Epithelial cell of proximal tubule (primary cell): ENCODE data around the gene ARHGAP42. TPM values are rescaled to one million over a fixed set of nuclear protein-coding genes. Genes with fewer than 3 reads are reported as not detected.

Experiments
- DNase-seq: peaks from one replicate; pipeline ENCODE4 v3.0.0-alpha.2; 2011; ENCODE audit warnings: low read depth
- H3K4me3 ChIP-seq: 2 replicates; pipeline ENCODE4 v1.5.1; 2011; ENCODE audit warnings: low read depth, mild to moderate bottlenecking, low read length
- total RNA-seq: library from RNA; depleted of rRNA; stranded (reverse); fragments of >200 nt; gene quantifications from 2 replicates; pipeline ENCODE4 v1.2.3, GENCODE V29; 2015
- TF ChIP-seq, protein P1 (sequence below): conservative IDR thresholded peaks from 2 replicates; pipeline ENCODE4 v1.5.1; 2012; ENCODE audit warnings: low read depth, mild to moderate bottlenecking, low read length

Gene ARHGAP42
- total RNA-seq, 1 donor from 2014 or later: 8.0 TPM

DNA sequence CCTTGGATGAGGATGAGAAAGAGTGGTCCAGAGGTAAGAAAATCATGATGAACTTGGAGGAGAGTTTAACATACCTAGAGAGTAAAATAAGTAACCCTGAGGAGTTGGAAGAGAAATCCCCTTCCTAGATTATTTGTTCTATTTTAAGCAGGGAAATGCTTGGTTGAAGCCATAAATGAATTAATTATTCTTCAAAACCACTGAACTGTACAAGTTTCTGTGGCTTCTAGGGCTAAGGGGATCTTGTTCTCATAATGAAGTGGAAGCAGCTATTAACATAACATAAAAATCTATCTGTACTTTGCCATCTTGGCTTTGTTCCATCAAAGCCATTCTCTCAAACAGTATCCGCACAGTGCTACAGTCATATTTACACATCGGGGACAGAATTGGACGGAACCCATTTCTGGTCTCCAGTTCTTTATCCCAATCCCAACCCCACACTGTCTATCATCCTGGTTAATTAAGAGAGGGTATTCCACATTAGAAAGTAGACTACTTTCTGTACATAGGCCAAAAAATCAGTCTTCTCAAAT is 14.5 kb upstream of the ARHGAP42 start:
- no peak overlapping the region for H3K4me3 ChIP-seq
- DNase-seq: peak; percentile 56
- TF ChIP-seq, protein P1, sequence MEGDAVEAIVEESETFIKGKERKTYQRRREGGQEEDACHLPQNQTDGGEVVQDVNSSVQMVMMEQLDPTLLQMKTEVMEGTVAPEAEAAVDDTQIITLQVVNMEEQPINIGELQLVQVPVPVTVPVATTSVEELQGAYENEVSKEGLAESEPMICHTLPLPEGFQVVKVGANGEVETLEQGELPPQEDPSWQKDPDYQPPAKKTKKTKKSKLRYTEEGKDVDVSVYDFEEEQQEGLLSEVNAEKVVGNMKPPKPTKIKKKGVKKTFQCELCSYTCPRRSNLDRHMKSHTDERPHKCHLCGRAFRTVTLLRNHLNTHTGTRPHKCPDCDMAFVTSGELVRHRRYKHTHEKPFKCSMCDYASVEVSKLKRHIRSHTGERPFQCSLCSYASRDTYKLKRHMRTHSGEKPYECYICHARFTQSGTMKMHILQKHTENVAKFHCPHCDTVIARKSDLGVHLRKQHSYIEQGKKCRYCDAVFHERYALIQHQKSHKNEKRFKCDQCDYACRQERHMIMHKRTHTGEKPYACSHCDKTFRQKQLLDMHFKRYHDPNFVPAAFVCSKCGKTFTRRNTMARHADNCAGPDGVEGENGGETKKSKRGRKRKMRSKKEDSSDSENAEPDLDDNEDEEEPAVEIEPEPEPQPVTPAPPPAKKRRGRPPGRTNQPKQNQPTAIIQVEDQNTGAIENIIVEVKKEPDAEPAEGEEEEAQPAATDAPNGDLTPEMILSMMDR: no peak

DNA sequence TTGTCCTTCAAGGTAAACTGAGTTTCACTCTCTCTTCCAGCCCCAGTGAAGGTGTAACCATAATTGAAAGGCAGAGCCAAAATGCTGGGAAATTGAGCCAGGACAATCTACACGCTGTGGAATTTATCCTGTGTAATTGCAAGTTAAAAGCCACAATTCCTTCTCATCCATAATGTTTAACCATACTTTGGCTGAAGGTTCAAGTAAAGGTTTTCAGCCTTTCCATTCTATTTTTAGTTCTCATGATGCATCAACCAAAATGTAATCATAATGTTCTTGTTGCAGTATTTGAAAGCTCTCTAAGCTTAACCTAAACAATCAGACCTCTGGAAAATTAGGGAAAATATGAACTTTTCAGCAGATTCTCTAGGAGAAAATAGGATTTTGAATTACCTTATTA is 14.0 kb upstream of the ARHGAP42 start:
- DNase-seq: no peak
- H3K4me3 ChIP-seq: no peak overlapping the region
- TF ChIP-seq, protein P1: no peak

DNA sequence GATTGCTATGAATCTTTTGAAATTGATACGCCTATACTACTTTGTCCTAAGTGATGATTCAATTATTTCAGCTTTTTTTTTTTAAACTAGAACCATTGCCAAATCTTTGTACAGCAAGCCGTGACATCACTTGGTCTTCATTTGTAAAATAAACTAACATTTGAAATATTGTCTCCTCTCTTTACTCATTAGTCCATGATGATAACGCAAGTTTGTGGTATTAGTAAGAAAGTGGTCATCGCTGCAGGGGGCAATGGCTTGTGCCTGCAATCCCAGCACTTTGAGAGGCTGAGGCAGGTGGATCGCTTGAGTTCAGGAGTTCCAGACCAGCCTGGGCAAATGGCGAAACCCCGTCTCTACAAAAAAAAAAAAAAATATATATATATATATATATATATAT is 12.9 kb upstream of the ARHGAP42 start:
- no peak for DNase-seq
- H3K4me3 ChIP-seq: no peak overlapping the region
- TF ChIP-seq, protein P1: no peak

DNA sequence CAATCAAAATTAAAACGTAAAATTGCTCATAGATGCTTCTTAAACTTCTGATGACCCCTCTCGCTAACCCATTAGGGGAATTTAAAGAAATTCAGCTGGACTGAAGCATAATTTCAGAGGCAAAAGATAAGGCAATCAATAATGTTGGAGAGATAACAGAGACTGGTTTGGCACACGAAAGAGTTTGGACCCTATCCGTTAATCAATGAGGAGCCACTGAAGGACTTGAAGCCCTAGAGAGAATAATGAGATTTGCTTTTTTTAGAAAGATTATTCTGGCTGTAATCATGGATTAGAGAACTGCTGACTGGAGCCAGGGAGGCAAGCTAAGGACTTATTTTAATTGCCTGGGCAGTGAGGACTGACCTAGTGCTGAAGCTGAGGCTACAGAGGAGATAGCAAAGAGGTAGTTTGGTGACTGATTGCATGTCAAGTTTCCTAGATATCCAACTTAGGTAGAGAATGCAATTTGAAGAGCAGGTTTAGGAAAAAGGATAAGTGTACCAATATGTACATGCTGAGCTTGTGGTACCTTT is 11.9 kb upstream of the ARHGAP42 start:
- no peak overlapping the region for H3K4me3 ChIP-seq
- TF ChIP-seq, protein P1: no peak
- no peak for DNase-seq

DNA sequence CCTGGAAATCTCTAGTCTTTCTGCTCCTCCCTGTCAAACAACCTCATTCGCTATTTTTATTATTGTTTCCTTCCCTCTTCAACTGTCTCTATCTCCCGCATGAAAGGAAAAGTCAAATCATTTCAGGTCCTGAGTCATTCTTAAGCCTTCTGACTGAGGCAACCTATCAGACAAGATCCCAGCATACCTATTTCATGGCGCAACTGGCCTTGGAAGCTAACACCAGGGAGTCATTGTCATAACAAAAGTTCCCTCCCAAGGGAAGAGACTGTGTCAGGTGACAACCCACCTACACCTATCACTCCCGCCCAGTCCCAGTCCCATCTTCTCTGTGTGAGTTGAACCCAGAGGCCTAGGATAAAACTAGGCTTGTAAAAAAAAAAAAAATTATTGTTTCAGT is 10.2 kb upstream of the ARHGAP42 start:
- no peak overlapping the region for H3K4me3 ChIP-seq
- DNase-seq: no peak
- TF ChIP-seq, protein P1: no peak

DNA sequence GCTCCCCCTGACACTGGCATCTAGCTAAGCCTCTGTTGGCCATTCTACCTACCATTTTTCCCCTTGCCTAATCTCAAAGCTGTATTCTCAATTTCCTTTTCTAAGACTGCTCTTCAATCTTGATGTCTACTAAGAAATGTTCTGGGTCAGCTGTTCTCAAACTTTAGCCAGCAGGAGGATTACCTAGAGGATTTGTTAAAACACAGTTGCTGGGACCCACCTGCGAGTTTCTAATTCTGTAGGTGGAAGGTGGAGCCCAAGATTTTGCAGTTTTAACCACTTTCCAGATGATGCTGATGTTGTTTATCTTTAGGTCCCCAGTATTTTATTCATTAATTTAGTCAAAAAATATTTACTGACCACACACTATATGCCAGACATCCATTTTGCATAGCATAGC is 9.3 kb upstream of the ARHGAP42 start:
- no peak for DNase-seq
- TF ChIP-seq, protein P1: peak; percentile 7
- no peak overlapping the region for H3K4me3 ChIP-seq

DNA sequence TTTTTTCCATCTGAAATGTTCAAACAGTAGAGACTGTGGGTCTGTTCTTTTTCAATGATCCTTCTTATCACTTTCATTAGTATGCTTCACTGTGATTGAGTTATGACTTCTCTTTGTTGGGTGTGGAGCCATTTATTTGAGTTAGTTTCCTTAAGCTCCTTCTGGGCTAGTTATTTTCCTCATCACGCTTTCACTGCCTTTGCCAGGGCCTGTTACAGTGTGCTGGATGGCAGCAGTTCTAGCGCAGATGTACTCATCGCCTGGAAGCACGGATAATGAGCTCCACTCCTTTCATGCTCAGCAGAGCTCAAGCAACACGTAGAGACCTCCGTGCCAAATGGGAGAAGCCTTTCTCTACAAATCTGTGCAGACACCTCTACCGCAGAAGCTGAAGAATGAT is 7.0 kb upstream of the ARHGAP42 start:
- H3K4me3 ChIP-seq: no peak overlapping the region
- TF ChIP-seq, protein P1: no peak
- no peak for DNase-seq
